HCT116 (cell line): ENCODE data around the gene ACAP3. TPM values are rescaled to one million over a fixed set of nuclear protein-coding genes. Genes with fewer than 3 reads are reported as not detected.

Experiments
- ATAC-seq: fragments of 200-7000 bp; cut with Tn5 transposase; 2 replicates; pipeline ENCODE4 v1.9.1; 2020; ENCODE audit warnings: mild to moderate bottlenecking, moderate library complexity
- BruUV-seq: library from RNA; stranded (reverse); fragments of 400-500 nt; replicated peaks from 2 replicates; lab custom pipeline; 2021; lab: Mats Ljungman, UMichigan
- CTCF ChIA-PET: fragments of 300-600 bp; sonication (Branson Sonifier 250); formaldehyde crosslinking; loops from one replicate; lab custom pipeline; 2021; ENCODE audit warnings: antibody characterized with exemption; lab: Charles Lee
- POLR2A ChIA-PET: fragments of 300-600, 350-600 bp; sonication (Branson Sonifier 250); formaldehyde crosslinking; loops from one replicate; lab custom pipeline; 2021; ENCODE audit warnings: antibody characterized with exemption; lab: Charles Lee
- RAD21 ChIA-PET, 2 experiments: fragments of 300-600 bp; sonication (Branson Sonifier 250); formaldehyde crosslinking; loops; one replicate each; lab custom pipeline; 2023; ENCODE audit warnings: low total read pairs in 2 of 2; ENCODE audit not compliant: uncharacterized antibody in 2 of 2, unreplicated experiment in 2 of 2, low non-redundant PET in 1 of 2; lab: Charles Lee
- DNase-seq: peaks from one replicate; pipeline ENCODE4 v3.0.0-alpha.2; 2010; ENCODE audit warnings: low read depth, low spot score
- H2AFZ ChIP-seq: fragments of 200-600 bp; shearing (Covaris generic), sonication (generic); 2 replicates; pipeline ENCODE4 v1.6.1; 2017; ENCODE audit warnings: low read depth, mixed run types, mixed read lengths, antibody characterized with exemption, low read length; ENCODE audit not compliant: poor library complexity, severe bottlenecking
- H3K27ac ChIP-seq: 2 replicates; pipeline ENCODE4 v1.5.1; 2012; ENCODE audit warnings: low read depth, low read length
- H3K27me3 ChIP-seq: fragments of 200-600 bp; sonication (generic); 2 replicates; pipeline ENCODE4 v1.6.1; 2016; ENCODE audit warnings: mixed run types, low read length, mixed read lengths; ENCODE audit not compliant: insufficient read depth
- H3K36me3 ChIP-seq, 2 experiments: fragments of 200-500 bp in 1 of 2; fragments of 200-600 bp in 1 of 2; sonication (Bioruptor generic) in 1 of 2; sonication (generic) in 1 of 2; 2 replicates each; pipeline versions ENCODE4 v1.5.1 to v1.6.1; 2014 to 2016; ENCODE audit warnings: low read length in 2 of 2, inconsistent platforms in 1 of 2, mixed read lengths in 1 of 2, mixed run types in 1 of 2; ENCODE audit not compliant: insufficient read depth in 2 of 2, control insufficient read depth in 1 of 2
- H3K4me1 ChIP-seq, 2 experiments: fragments of 200-600 bp in 1 of 2; sonication (generic) in 1 of 2; 2 replicates each; pipeline versions ENCODE4 v1.5.1 to v1.6.1; 2012 to 2017; ENCODE audit warnings: low read length in 2 of 2, inconsistent platforms in 1 of 2, mild to moderate bottlenecking in 1 of 2, mixed read lengths in 1 of 2, mixed run types in 1 of 2, moderate library complexity in 1 of 2; ENCODE audit not compliant: insufficient read depth in 2 of 2, control insufficient read depth in 1 of 2
- H3K4me2 ChIP-seq: fragments of 200-600 bp; sonication (generic); 2 replicates; pipeline ENCODE4 v1.6.1; 2017; ENCODE audit warnings: mixed run types, low read length, mixed read lengths
- H3K4me3 ChIP-seq, 2 experiments: fragments of 200-600 bp in 1 of 2; sonication (generic) in 1 of 2; replicated peaks in 1 of 2; 2 replicates each; pipeline ENCODE4 v1.5.1; 2011 to 2016; ENCODE audit warnings: low read length in 2 of 2, control low read depth in 1 of 2, low read depth in 1 of 2, mild to moderate bottlenecking in 1 of 2, mixed read lengths in 1 of 2, mixed run types in 1 of 2
- H3K79me2 ChIP-seq: fragments of 200-600 bp; sonication (generic); 2 replicates; pipeline ENCODE4 v1.6.1; 2017; ENCODE audit warnings: mild to moderate bottlenecking, mixed run types, low read length, moderate library complexity, mixed read lengths; ENCODE audit not compliant: insufficient read depth
- H3K9ac ChIP-seq: fragments of 200-600 bp; sonication (generic); 2 replicates; pipeline ENCODE4 v1.6.1; 2016; ENCODE audit warnings: low read length, mixed read lengths
- H3K9me2 ChIP-seq: fragments of 200-600 bp; sonication (generic), shearing (Covaris generic); 2 replicates; pipeline ENCODE4 v1.6.1; 2017; ENCODE audit warnings: mixed run types, mild to moderate bottlenecking, moderate library complexity; ENCODE audit not compliant: insufficient read depth
- H3K9me3 ChIP-seq, 2 experiments: fragments of 200-500 bp in 1 of 2; fragments of 200-600 bp in 1 of 2; sonication (Bioruptor generic) in 1 of 2; sonication (generic) in 1 of 2; 2 replicates each; pipeline ENCODE4 v1.6.1; 2014 to 2017; ENCODE audit warnings: low read length in 2 of 2, mixed read lengths in 2 of 2, inconsistent platforms in 1 of 2, low read depth in 1 of 2, mild to moderate bottlenecking in 1 of 2, mixed run types in 1 of 2, moderate library complexity in 1 of 2; ENCODE audit not compliant: control insufficient read depth in 1 of 2, insufficient read depth in 1 of 2
- H4K20me1 ChIP-seq: fragments of 200-600 bp; sonication (generic), shearing (Covaris generic); 2 replicates; pipeline ENCODE4 v1.6.1; 2017; ENCODE audit warnings: mixed run types, mild to moderate bottlenecking, moderate library complexity; ENCODE audit not compliant: insufficient read depth
- ATF3 ChIP-seq: IDR thresholded peaks from 2 replicates; pipeline ENCODE4 v1.6.1; 2012
- CTCF ChIP-seq, 3 experiments: fragments of 200-600 bp in 1 of 3; sonication (generic) in 1 of 3; IDR thresholded peaks in 2 of 3; conservative IDR thresholded peaks in 1 of 3; 2 replicates each; pipeline ENCODE4 v1.5.1; 2012 to 2017; ENCODE audit warnings: low read depth in 2 of 3, low read length in 2 of 3, antibody characterized with exemption in 1 of 3, borderline replicate concordance in 1 of 3, control low read depth in 1 of 3, mild to moderate bottlenecking in 1 of 3, mixed read lengths in 1 of 3, mixed run types in 1 of 3, moderate library complexity in 1 of 3; ENCODE audit not compliant: insufficient read depth in 1 of 3
- EZH2 ChIP-seq: fragments of 200-600 bp; sonication (generic); IDR thresholded peaks from 2 replicates; pipeline ENCODE4 v1.6.1; 2017; ENCODE audit warnings: antibody characterized with exemption, mixed run types
- EZH2phosphoT487 ChIP-seq: fragments of 200-600 bp; IDR thresholded peaks from 2 replicates; pipeline ENCODE4 v1.6.1; 2018; ENCODE audit warnings: antibody characterized with exemption, borderline replicate concordance
- FOSL1 ChIP-seq: IDR thresholded peaks from 2 replicates; pipeline ENCODE4 v1.6.1; 2012; ENCODE audit warnings: low read depth
- MAX ChIP-seq: IDR thresholded peaks from 2 replicates; pipeline ENCODE4 v1.6.1; 2012
- POLR2A ChIP-seq: IDR thresholded peaks from 2 replicates; pipeline ENCODE4 v1.7.0; 2011; ENCODE audit warnings: borderline replicate concordance; ENCODE audit not compliant: insufficient read depth, insufficient read length; ENCODE audit errors: extremely low read depth
- POLR2AphosphoS5 ChIP-seq: IDR thresholded peaks from 2 replicates; pipeline ENCODE4 v1.6.1; 2011; ENCODE audit warnings: mild to moderate bottlenecking, low read depth, low read length, moderate library complexity
- SIN3A ChIP-seq: IDR thresholded peaks from 2 replicates; pipeline ENCODE4 v1.6.1; 2012; ENCODE audit warnings: low read depth
- SP1 ChIP-seq: IDR thresholded peaks from 2 replicates; pipeline ENCODE4 v1.6.1; 2012; ENCODE audit warnings: low read depth
- SRF ChIP-seq: IDR thresholded peaks from 2 replicates; pipeline ENCODE4 v1.6.1; 2012; ENCODE audit warnings: low read depth
- TCF7L2 ChIP-seq: IDR thresholded peaks from 2 replicates; pipeline ENCODE4 v1.7.0; 2011; ENCODE audit warnings: borderline replicate concordance, inconsistent platforms; ENCODE audit not compliant: insufficient read depth, insufficient read length; ENCODE audit errors: extremely low read depth
- ZFX ChIP-seq: fragments of 450-650 bp; IDR thresholded peaks from 2 replicates; pipeline ENCODE4 v1.6.1; 2017
- ZNF274 ChIP-seq: fragments of 200-500 bp; sonication (Bioruptor generic); IDR thresholded peaks from 2 replicates; pipeline ENCODE4 v1.6.1; 2014; ENCODE audit warnings: mild to moderate bottlenecking, low read depth, low read length, inconsistent platforms
- intact Hi-C: fragments of 100-400 bp; cut with micrococcal nuclease; formaldehyde crosslinking; loops from 2 replicates; pipeline ENCODE4 v1.10.0; 2022
- total RNA-seq: library from RNA; stranded (reverse); gene quantifications from one replicate; pipeline ENCODE4 v1.2.1, GENCODE V29; 2021; ENCODE audit not compliant: unreplicated experiment

The ACAP3 gene
- total RNA-seq, 1 experiment from 2014 or later, result 38.8 TPM

GRCh38 chr1:1324524-1325287, 17.0 kb upstream of the ACAP3 start, which contains the start of the genes CPTP and INTS11:
CPTP (plus strand) TSS chr1:1324802; CDS start chr1:1326911, 2,109 bp downstream.
INTS11 (minus strand) TSS chr1:1324660; CDS start chr1:1324608, 52 bp downstream.
- ChIA-PET POLR2A (no interaction called here), CTCF (no interaction called here), RAD21 (interaction anchor here in 1 of 2 experiments (0.7 kb wide), 1 partner anchor 19 kb away, joined by 6 read pairs; no protein-coding TSS in a partner anchor)
- TF ChIP-seq ATF3 (no peak), EZH2phosphoT487 (no peak), SRF (no peak), SP1 (peak; percentile 76), ZFX (peak; percentile 85), ZNF274 (no peak), CTCF (IDR thresholded peaks at IDR 0.05 in 2 of 3, conservative IDR thresholded peaks at IDR 0.05 in 1 of 3; ENCODE audit: borderline replicate concordance in 1 of 3, insufficient read depth in 1 of 3, low read depth in 2 of 3, low read length in 2 of 3) (no peak), TCF7L2 (no peak), POLR2A (peak; percentile 56), EZH2 (no peak), FOSL1 (no peak), SIN3A (peak; percentile 64), POLR2AphosphoS5 (peak; percentile 90), MAX (peak; percentile 74)
- Histone ChIP-seq H3K4me3 (peak within 1 kb of the TSS; percentile 69 to 87), H3K79me2 (peaks cover 61% of the 10 kb centered on the region), H4K20me1 (peaks cover 4% of the 10 kb centered on the region; the same call in 1 of the 2 replicates), H3K36me3 (peaks cover 3 to 4% of the 10 kb centered on the region in 2 experiments; a peak in 2 of 4 replicates), H3K9ac (peak within 1 kb of the TSS; percentile 96), H3K4me2 (peak within 1 kb of the TSS; percentile 79), H3K9me2 (no peaks in the 10 kb centered on the region), H3K4me1 (peaks cover 13 to 24% of the 10 kb centered on the region in 2 experiments), H3K27ac (peak within 1 kb of the TSS; percentile 88), H3K9me3 (no peaks in the 10 kb centered on the region), H2AFZ (no peak within 1 kb of the TSS), H3K27me3 (no peaks in the 10 kb centered on the region)
- intact Hi-C loops, result no loop called here
- peak; percentile 76 for DNase-seq
- BruUV-seq, result no TSS peak
- ATAC-seq, result peak; percentile 83
